GM18907 (cell line): ENCODE measurements around the gene KRTAP10-1.

ENCODE experiments used
- ATAC-seq: cut with Tn5 transposase; IDR thresholded peaks from one replicate; pipeline ENCODE4 v1.9.1; 2021; ENCODE audit warnings: mild to moderate bottlenecking, moderate library complexity; ENCODE audit not compliant: unreplicated experiment

KRTAP10-1 gene

DNA sequence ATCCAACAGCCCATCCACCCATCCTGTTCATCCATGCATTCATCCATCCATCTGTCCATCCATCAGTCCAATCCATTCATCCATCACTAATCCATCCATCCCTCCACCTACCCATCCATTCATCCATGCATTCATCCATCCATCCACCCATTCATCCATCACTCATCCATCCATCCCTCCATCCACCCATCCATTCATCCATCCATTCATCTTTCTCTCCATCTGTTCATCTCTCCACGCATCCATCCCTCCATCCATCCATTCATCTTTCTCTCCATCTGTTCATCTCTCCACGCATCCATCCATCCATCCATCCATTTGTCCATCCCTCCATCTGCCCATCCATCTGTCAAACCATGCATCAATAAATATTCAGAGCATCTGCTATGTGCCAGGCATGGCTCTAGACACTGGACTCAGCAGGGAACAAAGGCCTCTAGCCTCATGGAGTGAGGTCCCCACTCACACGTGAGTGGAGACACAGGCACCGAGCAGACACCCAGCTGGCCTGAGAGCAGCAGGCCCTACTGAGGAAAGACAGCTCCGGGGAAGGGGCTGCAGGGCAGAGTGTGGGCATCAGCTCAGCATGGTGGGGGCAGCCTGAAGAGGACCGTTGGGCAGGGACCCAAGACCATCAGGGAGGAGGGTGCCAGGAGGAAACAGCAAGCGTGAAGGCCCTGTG, 9.6 kb downstream of the KRTAP10-1 start:
- ATAC-seq: no peak

DNA sequence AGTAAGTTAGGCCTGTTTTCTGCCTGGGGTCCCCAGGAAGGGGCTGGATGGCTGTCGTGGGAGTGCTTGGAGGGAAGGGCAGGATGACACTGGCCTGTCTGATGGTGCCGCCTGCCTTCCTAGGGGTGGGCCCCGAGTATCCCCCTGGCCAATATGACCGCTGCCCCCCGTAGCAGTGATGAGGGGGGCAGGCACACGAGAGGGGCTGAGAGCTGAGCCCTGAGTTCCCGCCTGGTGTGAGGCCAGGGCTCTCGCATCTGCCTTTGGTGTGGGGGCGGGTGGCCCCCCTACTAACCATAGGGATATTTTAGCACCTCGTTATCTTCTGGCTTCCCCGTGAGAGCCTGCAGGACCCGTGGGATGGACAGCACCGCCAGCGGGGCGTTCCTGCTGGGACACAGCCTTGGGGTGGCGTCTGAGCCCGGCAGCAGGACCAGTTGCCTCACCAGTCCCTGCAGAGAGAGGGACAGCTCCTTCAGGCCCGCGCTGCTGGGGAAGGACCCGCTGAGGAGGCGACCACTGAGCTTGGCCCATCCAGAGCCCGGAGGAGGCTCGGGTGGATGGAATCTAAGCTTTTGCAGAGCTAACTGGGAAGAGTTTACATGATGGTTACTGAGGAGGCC, 10.4 kb downstream of the KRTAP10-1 start:
- no peak for ATAC-seq

DNA sequence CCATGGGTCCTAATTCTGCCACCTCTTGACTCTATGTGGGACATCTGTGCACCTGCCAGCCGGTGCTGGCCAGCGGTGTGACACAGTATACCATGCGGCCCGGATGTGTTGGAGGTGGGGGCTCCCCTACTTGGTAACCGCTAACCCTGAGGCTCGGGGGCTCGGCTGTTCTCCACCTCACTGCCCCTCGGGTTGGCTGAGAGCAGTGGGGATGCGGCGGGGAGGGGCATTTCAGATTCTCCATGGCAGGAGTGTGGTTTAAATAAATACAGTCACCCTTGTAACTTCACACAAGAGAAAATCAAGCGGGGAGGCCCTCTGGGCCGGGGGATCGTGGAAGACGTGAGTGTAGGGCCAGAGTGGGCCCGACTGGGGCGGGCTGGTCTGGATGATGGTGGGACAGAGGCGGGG, 11.0 kb downstream of the KRTAP10-1 start:
- ATAC-seq: no peak

DNA sequence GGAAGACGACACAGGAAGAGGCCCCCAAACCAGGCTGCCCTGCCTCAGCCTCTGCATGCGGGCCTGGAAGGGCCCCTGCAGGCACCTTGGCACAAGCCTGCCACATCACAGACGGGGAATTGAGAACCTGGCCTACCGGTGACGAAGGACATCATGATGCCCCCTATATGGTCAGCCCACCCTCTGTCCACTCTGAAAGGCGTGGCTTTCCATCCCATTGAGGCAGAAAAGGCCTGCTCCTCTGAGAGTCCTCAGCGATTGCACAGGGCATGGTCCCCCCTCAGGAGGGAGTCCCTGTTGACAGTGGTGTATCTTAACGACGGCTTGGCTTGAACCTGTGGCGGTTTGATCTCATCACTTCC, 11.4 kb downstream of the KRTAP10-1 start:
- no peak for ATAC-seq

DNA sequence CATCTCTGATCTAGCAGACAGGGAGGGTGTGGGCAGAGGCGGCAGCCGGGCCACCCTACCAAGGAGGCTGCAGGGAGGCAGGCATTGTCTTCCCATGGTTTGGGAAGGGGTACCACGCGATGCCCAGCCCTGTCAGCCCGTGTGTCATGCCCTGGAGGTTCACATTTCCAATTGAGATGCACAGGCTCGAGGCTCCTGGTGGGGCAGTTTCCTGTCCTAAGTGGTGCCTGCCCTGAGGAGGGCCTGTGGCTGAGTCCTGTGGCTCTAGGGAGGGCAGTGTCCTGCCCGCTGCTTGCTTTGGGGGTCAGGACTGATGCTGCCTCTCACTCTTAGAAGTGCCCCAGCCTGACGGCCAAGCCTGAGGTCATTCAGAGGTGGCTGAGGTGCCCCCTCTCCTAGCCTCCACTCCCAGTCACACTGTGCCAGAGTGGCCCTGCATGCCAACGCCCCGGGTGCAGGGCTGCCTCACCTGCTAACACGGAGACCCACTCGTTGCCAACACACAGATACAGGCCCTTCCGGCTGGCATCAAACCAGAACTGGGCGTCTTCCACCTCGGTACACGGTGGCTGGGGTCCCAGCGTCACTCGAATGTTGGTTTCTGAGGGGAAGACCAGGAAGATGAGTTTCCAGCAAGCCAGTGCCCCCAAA, 11.9 kb downstream of the KRTAP10-1 start:
- ATAC-seq: no peak

DNA sequence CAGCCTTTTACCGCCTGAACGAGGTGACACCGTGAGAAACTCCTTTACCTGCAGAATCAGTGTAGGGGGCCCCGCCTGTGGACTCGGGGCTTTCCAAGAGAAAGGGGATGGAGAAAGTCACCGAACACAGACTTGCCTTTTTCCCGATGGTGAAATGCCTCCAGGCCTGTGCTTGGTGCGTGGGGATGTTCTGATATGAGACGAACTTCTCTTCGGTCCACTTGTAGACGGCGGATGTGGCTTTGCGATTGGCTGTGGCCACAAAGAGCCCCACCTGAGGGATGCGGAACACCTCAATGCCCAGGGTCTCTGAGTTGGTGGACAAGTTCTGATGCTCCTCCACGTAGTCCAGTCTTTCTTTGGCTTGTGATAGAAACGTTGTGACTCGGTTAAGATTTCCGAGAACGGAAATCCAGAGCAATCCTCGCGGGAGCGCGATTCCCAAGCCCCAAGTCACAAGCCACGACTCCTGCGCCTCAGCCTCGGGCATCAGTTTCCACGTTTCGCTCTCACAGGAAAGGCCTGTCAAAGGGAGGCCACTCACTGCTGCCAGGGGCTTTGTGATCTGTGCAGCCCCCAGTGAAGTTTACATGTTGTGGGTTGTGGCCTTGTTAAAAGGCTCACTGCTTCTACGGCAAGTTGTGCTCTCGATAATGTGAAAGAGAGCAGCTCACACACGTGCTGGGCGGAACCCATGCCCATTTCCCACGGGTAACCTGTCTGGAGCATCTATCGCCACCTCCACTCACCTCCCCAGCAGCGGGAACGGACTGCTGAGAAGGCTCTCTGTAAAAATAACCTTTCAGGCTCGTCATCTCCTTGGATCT, 12.6 kb downstream of the KRTAP10-1 start:
- no peak for ATAC-seq

DNA sequence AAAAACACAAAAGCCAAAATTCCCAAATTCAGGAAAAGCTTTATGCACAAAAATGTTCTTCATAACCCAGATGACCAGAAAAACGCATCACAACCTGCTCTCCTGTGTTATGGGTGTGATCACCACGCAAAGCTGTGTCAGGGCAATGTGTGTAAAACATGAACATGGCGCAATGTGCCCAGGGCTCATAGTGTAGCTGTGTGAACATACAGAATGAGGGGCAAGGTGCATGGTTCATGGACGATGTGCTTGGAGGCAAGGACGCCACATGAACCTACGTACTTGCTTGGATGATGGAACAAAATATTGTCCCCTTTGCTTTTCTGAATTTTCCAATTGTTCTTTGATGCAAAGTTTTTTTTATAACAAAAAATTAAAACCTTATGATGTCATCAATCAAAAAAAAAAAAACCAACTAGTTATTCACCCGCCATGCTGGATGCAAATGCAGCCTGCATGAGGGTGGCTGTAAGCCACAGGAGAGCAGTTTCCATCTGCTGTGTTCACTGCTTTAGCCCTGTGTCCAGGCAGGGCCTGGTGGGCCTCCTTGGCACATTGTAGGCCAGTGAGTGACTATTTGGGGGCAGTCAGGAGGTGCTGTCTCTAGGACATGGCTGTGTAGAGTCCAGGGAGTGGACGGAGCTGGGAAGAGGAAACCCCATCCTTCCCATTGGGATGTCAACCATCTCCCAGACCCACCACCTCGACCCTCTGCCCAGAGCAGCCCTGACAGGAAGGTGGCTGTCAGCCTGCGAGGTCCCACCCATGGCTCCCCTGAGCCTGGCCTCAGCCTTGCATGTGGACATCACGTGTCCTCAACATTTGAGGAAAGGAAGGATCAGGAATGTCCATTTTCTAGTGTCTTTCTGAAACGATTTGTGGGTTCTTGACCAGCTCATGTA, 13.6 kb downstream of the KRTAP10-1 start:
- ATAC-seq: no peak

DNA sequence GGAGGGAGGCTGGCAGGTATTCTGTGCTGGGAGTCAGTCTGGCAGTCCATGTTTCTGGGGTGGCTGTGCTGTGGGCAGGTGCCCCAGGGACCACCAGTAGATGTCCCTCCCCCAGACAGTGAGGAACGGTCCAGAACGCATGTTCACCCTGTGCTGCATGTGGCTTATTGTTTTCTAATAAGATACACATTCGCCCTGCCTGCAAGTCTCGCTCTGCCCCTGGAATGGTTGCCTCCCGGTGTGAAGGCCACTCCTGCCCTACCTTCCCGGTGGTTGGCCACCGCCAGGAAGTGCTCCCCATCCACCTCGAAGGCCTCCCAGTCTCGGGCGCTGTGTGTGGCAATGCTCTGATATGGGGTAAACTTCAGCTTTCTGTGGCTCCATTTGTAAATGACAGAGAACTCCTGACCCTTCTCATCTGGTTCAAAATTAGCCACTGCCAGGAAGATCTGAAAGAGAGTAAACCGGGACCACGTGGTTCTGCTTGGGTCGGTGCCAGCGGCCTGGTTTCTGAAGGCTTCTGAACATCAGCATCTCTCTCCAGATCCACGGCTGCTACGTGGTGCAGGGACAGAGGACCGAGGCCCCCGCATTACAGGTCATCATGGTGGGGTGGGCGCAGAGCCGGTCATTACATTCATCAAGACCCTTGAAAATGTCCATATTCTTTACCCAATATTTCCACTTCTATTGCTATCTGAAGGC, 14.5 kb downstream of the KRTAP10-1 start:
- no peak for ATAC-seq

DNA sequence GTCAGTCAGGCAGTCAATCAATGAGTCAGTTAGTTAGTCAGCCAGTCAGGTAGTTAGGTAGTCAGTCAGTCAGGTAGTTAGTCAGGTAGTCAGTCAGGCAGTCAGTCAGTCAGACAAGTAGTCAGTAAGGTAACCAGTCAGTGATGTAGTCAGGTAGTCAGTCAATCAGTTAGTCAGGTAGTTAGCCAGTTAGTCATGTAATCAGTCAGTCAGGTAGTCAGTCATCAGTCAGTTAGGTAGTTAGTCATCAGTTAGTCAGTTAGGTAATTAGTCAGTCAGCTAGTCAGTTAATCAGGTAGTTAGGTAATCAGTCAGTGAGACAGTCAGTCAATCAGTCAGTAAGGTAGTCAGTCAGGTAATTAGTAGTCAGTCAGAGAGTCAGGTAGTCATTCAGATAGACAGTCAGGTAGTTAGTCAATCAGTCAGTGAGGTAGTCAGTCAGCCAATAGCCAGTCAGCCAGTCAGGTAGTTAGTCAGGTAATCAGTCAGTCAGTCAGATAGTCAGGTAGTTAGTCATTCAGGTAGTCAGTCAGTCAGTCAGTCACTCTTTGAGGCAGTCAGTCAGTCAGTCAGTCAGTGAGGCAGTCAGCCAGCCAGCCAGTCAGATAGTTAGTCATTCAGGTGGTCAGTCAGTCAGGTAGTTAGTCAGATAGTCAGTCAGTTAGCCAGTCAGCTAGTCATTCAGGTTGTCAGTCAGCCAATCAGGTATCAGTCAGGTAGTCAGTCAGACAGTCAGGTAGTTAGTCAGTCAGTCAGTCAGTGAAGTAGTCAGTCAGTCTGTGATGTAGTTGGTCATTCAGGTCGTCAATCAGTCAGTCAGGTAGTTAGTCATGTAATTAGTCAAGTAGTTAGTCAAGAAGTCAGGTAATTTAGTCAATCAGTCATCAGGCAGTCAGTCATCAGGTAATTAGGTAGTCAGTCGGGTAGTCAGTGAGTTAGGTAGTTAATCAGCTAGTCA, 15.3 kb downstream of the KRTAP10-1 start:
- no peak for ATAC-seq

DNA sequence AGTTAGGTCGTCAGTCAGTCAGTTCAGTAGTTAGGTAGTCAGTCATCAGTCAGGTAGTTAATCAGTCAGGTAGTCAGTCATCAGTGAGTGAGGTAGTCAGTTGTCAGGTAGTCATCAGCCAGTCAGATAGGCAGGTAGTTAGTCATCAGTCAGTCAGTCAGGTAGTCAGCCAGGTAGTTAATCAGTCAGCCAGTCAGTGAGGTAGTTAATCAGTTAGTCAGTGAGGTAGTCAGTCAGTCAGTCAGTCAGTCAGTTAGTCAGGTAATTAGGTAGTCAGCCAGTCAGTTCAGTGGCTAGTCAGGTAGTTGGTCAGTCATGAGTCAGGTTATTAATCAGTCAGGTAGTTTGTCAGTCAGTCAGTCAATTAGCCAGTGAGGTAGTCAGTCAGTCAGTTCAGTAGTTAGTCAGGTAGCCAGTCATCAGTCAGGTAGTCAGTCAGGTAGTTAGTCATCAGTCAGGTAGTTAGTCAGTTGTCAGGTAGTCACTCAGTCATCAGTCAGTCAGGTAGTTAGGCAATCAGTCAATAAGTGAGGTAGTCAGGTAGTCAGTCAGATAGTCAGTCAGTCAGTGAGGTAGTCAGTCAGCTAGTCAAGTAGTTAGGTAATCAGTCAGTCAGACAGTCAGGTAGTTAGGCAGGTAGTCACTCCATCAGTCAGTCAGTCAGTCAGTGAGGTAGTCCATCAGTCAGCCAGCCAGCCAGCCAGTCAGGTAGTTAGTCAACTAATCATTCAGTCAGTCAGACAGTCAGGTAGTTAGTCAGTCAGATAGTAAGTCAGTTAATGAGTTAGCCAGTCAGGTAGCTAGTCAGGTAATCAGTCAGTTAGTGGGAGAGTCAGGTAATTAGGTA, 16.2 kb downstream of the KRTAP10-1 start:
- ATAC-seq: no peak

DNA sequence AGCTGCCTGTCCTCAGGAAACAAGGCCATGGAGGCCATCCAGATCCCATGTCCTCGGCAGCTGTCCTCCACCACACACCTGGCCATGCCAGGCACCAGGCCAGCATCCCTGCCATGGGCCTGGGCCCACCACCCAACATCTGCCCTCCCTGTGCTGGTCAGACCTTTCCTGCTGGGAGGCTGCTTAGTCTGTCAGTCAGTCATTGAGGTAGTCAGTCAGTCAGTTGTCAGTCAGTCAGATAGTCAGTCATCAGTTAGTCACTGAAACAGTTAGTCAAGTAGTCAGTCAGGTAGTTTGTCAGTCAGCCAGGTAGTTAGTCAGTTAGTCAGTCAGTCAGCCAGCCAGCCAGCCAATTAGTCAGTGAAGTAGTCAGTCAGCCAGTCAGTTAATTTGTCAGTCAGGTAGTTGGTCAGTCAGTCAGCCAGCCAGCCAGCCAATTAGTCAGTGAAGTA, 17.2 kb downstream of the KRTAP10-1 start:
- no peak for ATAC-seq

DNA sequence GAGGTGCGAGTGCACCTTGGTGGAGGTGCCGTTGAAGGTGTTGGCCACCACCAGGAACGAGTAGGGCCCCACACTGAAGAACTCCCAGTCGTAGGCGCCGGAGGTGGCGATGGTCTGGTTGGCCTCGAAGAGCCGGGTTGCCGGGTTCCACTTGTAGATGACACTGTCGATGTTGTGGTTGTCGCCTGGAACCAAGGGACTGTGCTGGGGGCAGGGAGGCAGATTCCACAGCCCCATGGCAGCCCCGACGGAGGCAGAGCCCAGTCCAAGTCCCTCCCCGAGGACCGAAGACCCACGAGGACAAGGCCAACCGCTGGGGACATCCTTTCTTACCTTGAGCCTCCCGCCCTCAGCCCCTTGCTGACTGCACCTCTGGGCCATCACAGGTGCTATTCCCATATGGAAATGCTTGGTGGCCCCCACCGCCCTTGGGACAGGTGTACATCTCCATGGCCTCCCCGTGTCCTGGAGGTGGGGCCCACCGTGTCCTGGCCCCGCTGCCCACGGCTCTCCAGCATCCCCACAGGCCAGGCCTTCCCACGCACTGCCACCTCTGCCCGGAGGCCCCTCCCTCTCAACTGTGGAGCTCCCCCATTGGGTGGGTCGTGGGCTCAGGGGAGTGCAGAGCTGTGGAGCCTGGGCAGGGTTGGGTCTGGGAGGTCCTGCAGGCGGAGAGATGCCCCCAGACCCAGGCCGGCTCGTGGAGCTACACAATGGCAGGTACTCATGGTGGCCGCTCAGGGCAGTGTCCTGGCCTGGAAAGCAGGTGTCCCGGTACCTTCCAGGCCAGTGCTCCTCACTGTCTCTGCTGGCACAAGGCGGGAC, 17.9 kb downstream of the KRTAP10-1 start:
- ATAC-seq: no peak

DNA sequence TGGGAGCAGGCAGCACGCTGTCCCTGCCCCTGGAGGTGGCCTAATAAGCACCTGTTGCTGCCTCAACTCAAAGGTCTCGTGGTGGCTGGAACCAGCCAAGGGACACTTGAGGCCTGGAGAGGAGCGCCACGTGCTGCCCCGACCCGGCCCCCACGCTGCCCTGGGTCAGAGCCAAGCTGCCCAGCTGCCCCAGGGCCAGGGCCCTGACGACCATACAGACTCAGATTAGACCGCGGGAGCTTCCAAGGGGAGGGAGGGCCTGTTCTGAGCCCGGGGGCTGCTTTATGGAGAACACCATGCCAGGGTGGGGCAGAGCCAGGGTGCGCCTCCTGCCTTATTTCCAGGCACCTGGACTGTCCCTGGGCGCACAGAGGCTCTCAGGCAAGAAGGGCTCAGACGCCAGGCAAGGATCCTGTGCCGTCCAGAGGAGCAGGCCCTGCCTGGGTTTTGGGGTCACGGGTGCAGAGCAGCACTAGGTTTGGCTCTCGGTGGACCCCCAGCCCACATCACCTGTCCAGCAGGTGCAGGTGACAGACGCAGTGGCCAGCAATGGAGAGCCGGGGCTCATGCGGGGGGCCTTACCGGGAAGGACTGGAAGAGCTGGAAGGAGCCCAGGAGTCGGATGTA, 18.6 kb downstream of the KRTAP10-1 start:
- ATAC-seq: no peak

DNA sequence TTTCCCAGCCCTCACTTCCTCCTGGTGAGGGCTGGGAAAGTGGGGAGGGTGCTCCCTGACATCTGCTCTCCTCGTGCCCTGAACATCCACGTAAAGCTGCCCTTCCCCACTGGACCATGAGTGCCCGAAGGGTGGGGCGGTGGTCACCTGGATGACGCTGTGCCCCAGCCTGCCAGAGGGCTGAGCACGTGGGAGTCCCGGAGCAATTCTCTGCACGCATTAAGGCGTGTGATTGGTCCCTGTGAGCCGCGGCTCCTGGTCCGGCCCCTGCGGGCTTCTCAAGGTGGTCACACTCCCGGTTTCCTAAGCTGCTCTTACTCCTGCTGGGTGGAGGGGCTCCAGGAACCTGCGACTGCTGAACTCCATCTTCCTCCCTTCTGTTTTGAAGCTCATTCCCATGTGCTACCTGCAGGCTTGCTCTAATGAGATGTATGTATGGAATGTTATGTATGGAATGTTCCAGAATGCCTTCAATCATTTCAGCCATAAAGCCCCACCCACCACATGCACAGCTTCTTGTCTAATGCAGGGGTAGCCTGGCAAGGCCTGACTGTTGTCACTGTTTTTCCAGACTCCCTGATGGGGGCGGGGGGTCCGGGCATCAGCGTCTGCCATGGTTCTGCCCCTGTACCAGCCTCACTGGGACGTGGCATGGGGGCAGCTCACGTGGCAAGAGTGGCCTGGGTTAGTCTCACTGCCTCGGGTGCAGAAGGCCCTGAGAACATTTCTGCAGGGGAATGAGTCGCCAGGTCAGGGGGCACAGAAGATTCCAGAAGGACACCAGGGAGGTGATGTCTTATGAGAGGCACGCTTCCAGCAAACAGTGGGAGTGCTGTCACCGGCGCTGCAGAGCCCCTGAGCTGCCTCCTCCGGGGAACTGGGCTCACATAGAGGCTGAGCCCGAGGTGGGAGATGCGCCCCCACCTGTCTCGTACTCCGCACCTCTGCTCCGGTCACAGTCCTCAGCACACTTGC, 19.4 kb downstream of the KRTAP10-1 start:
- ATAC-seq: no peak
